Measurements from ENCODE around the gene TMEM109. TPM values are rescaled to one million over a fixed set of nuclear protein-coding genes. Genes with fewer than 3 reads are reported as not detected.

The TMEM109 gene
- total and polyA plus RNA-seq, 2 of the 13 experiments (the other 11 are each of a cell fraction or from before 2014, with no cell fraction given): 7.7 to 18.0 TPM

DNA sequence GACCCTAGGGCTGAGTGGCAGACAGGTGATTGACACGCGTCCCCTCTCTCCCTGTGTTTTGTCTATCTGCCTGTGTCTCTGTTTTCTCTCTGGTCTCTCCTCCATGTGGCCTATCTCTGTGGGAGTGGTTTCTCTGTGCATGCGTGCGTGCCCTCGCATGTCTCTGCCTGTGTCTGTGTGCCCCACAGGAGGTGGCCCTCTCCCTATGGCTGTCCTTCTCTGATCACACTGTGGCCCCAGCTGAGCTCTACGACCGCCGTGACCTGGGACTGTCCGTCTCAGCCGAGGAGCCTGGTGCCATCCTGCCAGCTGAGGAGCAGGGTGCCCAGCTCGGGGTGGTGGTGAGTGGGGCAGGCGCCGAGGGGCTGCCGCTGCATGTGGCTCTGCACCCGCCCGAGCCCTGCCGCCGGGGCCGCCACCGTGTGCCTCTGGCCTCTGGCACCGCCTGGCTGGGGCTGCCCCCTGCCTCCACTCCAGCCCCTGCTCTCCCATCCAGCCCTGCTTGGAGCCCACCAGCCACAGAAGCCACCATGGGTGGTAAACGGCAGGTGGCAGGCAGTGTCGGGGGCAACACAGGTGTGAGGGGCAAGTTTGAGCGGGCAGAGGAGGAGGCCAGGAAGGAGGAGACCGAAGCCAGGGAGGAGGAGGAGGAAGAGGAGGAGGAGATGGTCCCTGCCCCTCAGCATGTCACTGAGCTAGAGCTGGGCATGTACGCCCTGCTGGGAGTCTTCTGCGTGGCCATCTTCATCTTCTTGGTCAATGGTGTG is 21.9 kb downstream of the TMEM109 start:
- Histone ChIP-seq H3K36me3 (replicated peaks in 1 of 2; ENCODE audit: control insufficient read depth in 1 of 2, insufficient read depth in 2 of 2, low read length in 2 of 2) (peaks cover 2 to 3% of the 10 kb centered on the region in 2 experiments; a peak in 3 of 5 replicates), H3K4me1 (ENCODE audit: insufficient read depth, low read length) (no peaks in the 10 kb centered on the region), H3K9ac (ENCODE audit: insufficient read depth, low read depth, low read length) (no peak overlapping the region), H3K4me2 (ENCODE audit: low read depth, low read length) (no peak overlapping the region), H3K27ac (ENCODE audit: extremely low read length, insufficient read depth, low read length) (no peak overlapping the region), H3K9me3 (ENCODE audit: low read length) (no peaks in the 10 kb centered on the region), H3K27me3 (ENCODE audit: control insufficient read depth in 1 of 2, insufficient read depth in 2 of 2, low read length in 2 of 2) (no peaks in the 10 kb centered on the region; a peak in 1 of 5 replicates), H3K79me2 (ENCODE audit: insufficient read depth, low read length) (no peaks in the 10 kb centered on the region), H4K20me1 (ENCODE audit: insufficient read depth, low read length) (no peaks in the 10 kb centered on the region), H2AFZ (ENCODE audit: low read length) (no peak overlapping the region), H3K4me3 (replicated peaks in 1 of 3; ENCODE audit: insufficient read depth in 1 of 3, low read depth in 2 of 3, low read length in 3 of 3) (no peak overlapping the region)
- FAIRE-seq (no peak), ATAC-seq (no peak), DNase-seq (ENCODE audit: low spot score) (no peak)
- ChIA-PET POLR2A (no interaction called here), CTCF (ENCODE audit: low intra/inter-chr PET ratio, low total read pairs) (no interaction called here)
- 95% methylated on average over 13 of the region's 27 CpGs for whole genome bisulfite sequencing (ENCODE audit: low lambda C conversion rate)
- in situ Hi-C loops (cut with HindIII; ENCODE audit: extremely low pct_ligation_motif_present, low pct_unique_long_range_greater_than_20kb) (no loop called here), intact Hi-C loops (cut with micrococcal nuclease; ENCODE audit: unreplicated experiment) (no loop called here)
- no TSS peak for BruUV-seq (replicated peaks)
- TF ChIP-seq PCBP1 (IDR thresholded peaks at IDR 0.05; ENCODE audit: borderline replicate concordance, low read depth, low read length) (no peak), MAFF (IDR thresholded peaks at IDR 0.05; ENCODE audit: low read depth, low read length) (no peak), ZNF598 (CRISPR knock-in tag; IDR thresholded peaks at IDR 0.05; ENCODE audit: borderline replicate concordance) (no peak), MATR3 (CRISPR knock-in tag; IDR thresholded peaks at IDR 0.05) (no peak), PITX1 (CRISPR knock-in tag; IDR thresholded peaks at IDR 0.05) (no peak), ISX (CRISPR knock-in tag; conservative IDR thresholded peaks at IDR 0.05) (no peak), MAZ (IDR thresholded peaks at IDR 0.05; ENCODE audit: borderline replicate concordance, low read depth, low read length) (no peak), MAZ (CRISPR knock-in tag; IDR thresholded peaks at IDR 0.05; ENCODE audit: low read depth) (no peak), GATAD1 (CRISPR knock-in tag; IDR thresholded peaks at IDR 0.05) (no peak), FOXM1 (CRISPR knock-in tag; IDR thresholded peaks at IDR 0.05) (no peak)
- TF ChIP-seq, protein P1, sequence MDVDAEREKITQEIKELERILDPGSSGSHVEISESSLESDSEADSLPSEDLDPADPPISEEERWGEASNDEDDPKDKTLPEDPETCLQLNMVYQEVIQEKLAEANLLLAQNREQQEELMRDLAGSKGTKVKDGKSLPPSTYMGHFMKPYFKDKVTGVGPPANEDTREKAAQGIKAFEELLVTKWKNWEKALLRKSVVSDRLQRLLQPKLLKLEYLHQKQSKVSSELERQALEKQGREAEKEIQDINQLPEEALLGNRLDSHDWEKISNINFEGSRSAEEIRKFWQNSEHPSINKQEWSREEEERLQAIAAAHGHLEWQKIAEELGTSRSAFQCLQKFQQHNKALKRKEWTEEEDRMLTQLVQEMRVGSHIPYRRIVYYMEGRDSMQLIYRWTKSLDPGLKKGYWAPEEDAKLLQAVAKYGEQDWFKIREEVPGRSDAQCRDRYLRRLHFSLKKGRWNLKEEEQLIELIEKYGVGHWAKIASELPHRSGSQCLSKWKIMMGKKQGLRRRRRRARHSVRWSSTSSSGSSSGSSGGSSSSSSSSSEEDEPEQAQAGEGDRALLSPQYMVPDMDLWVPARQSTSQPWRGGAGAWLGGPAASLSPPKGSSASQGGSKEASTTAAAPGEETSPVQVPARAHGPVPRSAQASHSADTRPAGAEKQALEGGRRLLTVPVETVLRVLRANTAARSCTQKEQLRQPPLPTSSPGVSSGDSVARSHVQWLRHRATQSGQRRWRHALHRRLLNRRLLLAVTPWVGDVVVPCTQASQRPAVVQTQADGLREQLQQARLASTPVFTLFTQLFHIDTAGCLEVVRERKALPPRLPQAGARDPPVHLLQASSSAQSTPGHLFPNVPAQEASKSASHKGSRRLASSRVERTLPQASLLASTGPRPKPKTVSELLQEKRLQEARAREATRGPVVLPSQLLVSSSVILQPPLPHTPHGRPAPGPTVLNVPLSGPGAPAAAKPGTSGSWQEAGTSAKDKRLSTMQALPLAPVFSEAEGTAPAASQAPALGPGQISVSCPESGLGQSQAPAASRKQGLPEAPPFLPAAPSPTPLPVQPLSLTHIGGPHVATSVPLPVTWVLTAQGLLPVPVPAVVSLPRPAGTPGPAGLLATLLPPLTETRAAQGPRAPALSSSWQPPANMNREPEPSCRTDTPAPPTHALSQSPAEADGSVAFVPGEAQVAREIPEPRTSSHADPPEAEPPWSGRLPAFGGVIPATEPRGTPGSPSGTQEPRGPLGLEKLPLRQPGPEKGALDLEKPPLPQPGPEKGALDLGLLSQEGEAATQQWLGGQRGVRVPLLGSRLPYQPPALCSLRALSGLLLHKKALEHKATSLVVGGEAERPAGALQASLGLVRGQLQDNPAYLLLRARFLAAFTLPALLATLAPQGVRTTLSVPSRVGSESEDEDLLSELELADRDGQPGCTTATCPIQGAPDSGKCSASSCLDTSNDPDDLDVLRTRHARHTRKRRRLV (CRISPR knock-in tag; IDR thresholded peaks at IDR 0.05): no peak
- TF ChIP-seq, protein P2, sequence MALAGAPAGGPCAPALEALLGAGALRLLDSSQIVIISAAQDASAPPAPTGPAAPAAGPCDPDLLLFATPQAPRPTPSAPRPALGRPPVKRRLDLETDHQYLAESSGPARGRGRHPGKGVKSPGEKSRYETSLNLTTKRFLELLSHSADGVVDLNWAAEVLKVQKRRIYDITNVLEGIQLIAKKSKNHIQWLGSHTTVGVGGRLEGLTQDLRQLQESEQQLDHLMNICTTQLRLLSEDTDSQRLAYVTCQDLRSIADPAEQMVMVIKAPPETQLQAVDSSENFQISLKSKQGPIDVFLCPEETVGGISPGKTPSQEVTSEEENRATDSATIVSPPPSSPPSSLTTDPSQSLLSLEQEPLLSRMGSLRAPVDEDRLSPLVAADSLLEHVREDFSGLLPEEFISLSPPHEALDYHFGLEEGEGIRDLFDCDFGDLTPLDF (CRISPR knock-in tag; IDR thresholded peaks at IDR 0.05): no peak
- TF ChIP-seq, protein P3, sequence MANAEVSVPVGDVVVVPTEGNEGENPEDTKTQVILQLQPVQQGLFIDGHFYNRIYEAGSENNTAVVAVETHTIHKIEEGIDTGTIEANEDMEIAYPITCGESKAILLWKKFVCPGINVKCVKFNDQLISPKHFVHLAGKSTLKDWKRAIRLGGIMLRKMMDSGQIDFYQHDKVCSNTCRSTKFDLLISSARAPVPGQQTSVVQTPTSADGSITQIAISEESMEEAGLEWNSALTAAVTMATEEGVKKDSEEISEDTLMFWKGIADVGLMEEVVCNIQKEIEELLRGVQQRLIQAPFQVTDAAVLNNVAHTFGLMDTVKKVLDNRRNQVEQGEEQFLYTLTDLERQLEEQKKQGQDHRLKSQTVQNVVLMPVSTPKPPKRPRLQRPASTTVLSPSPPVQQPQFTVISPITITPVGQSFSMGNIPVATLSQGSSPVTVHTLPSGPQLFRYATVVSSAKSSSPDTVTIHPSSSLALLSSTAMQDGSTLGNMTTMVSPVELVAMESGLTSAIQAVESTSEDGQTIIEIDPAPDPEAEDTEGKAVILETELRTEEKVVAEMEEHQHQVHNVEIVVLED (CRISPR knock-in tag; IDR thresholded peaks at IDR 0.05; ENCODE audit: borderline replicate concordance): no peak
- TF ChIP-seq, protein P4, sequence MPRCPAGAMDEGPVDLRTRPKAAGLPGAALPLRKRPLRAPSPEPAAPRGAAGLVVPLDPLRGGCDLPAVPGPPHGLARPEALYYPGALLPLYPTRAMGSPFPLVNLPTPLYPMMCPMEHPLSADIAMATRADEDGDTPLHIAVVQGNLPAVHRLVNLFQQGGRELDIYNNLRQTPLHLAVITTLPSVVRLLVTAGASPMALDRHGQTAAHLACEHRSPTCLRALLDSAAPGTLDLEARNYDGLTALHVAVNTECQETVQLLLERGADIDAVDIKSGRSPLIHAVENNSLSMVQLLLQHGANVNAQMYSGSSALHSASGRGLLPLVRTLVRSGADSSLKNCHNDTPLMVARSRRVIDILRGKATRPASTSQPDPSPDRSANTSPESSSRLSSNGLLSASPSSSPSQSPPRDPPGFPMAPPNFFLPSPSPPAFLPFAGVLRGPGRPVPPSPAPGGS (CRISPR knock-in tag; IDR thresholded peaks at IDR 0.05): no peak
